Measurements from ENCODE around the gene MPLKIP. TPM values are rescaled to one million over a fixed set of nuclear protein-coding genes. Genes with fewer than 3 reads are reported as not detected.

MPLKIP gene
- polyA plus RNA-seq, 2 donors = 30.5 to 33.4 TPM

DNA sequence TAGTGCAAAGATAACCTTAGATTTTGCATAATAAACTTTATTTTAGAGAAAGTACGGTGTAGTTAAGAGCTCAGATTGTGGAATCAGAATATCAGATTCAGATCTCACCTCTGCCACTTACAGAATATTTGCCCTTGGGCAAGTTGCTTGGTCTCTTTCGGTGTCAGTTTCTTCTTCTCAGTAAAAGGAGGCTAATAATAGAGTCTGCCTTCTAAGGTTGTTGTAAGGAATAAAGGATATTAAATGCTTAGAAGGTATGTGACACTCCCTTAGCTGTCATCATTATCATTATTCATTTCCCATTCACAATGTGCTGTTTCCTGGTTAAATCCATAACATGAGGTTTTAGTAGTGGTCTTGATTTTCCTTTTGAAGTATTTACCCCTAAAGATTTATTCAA, 42.2 kb downstream of the MPLKIP start:
- WGBS, 2 donors = 82 to 86% methylated on average over 2 of the region's 2 CpGs
- Histone ChIP-seq H3K36me3 (ENCODE audit: control insufficient read depth in 2 of 2, insufficient read depth in 2 of 2, low read length in 1 of 2) (peaks cover 17 to 18% of the 10 kb centered on the region in 2 donors), H3K9me3 (ENCODE audit: control insufficient read depth in 2 of 2, insufficient read depth in 1 of 2, low read depth in 1 of 2, low read length in 1 of 2) (no peaks in the 10 kb centered on the region), H3K4me1 (ENCODE audit: control insufficient read depth in 2 of 2, insufficient read depth in 2 of 2, low read length in 1 of 2) (no peaks in the 10 kb centered on the region), H3K4me3 (ENCODE audit: low read depth in 1 of 2, low read length in 2 of 2) (no peak overlapping the region), H3K27ac (ENCODE audit: low read depth in 2 of 2, low read length in 1 of 2) (no peak overlapping the region), H3K27me3 (ENCODE audit: control insufficient read depth in 1 of 2, insufficient read depth in 2 of 2, low read length in 2 of 2) (no peaks in the 10 kb centered on the region)

DNA sequence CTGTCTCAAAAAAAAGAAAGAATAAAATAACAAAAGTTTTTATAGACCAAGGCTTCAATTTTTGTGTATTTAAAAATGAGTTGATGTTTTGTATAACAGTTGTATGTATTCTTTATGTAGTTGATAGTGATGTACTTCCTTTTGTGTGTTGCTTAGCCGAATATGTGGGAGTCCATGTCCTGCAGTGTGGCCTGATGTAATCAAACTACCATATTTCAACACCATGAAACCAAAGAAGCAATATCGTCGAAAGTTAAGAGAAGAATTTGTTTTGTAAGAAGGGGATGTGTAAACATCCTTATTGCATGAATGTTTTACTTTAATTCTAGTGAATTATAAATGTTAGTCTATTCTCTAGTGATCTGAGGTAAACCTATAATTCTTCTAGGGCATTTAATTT, 56.6 kb downstream of the MPLKIP start:
- H3K9me3 ChIP-seq (ENCODE audit: control insufficient read depth in 2 of 2, insufficient read depth in 1 of 2, low read depth in 1 of 2, low read length in 1 of 2) = no peaks in the 10 kb centered on the region
- H3K4me3 ChIP-seq (ENCODE audit: low read depth in 1 of 2, low read length in 2 of 2) = no peak overlapping the region
- no peaks in the 10 kb centered on the region for H3K4me1 ChIP-seq (ENCODE audit: control insufficient read depth in 2 of 2, insufficient read depth in 2 of 2, low read length in 1 of 2)
- no peak overlapping the region for H3K27ac ChIP-seq (ENCODE audit: low read depth in 2 of 2, low read length in 1 of 2)
- H3K27me3 ChIP-seq (ENCODE audit: control insufficient read depth in 1 of 2, insufficient read depth in 2 of 2, low read length in 2 of 2) = no peaks in the 10 kb centered on the region
- no peaks in the 10 kb centered on the region for H3K36me3 ChIP-seq (ENCODE audit: control insufficient read depth in 2 of 2, insufficient read depth in 2 of 2, low read length in 1 of 2)
- 76 to 86% methylated on average over 3 of the region's 3 CpGs for WGBS, 2 donors

Other genes with a start within 250 kb of the MPLKIP start
- 10 to 100 TPM; 17.1 to 23.4 TPM for gene CDK13, start 184.4 kb downstream of the MPLKIP start, polyA plus RNA-seq
- gene SUGCT, start 383 bp upstream of the MPLKIP start, polyA plus RNA-seq = 1 to 10 TPM; 1.7 to 2.3 TPM